Stimulated activated CD8-positive, alpha-beta memory T cell treated with anti-CD3 and anti-CD28 coated beads, Interleukin-7, amount 100 ng/mL, for 48 hours (primary cell): Measurements from ENCODE around the gene DPP10.

Source experiments
- DNase-seq, 2 donors: peaks; one replicate each; pipeline ENCODE4 v3.0.0-alpha.2; 2020; ENCODE audit warnings: low read depth in 1 of 2; ENCODE audit errors: extremely low read depth in 1 of 2

DPP10 gene

DNA sequence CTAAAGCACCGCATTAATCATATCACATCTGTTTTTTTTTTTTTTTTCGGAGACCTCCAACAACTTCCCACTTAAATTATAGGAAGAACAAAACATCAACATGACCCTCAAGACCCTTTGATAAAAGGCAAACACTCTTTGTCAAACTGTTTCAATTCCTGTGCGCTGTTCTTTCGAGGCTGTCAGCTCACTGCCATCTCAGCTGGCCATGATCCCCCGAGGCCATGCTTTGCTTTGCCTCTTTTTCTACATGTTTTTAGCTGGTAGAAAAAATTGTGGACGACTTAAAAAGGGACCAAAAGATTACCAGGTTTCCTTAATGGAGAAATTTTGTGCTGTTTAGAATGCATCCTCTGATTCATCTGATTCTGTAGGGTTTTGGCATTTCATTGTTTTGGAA, 138.2 kb downstream of the DPP10 start:
- no peak for DNase-seq

- DNase-seq: no peak
Measured at GRCh38 chr2:114598329-114598728, 155.9 kb downstream of the DPP10 start.

DNA sequence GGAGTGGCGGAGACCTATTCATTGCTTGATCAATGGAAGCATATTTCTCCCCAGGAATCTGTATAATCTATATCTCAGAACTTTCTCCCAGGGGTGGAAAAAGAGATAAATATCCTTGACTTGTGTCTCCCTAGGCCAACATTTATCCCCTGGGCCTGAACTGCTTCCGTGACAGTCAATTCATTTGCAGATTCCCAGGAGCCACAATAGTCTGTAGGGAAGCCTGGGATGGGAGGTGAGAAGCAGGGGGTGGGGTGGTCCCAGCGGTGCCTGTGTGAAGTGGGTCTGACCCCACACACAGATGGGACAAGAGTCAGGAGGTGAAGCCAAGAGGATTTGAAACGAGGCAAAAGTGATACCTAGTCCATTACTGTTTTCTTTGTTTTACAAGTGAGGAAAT, 166.8 kb downstream of the DPP10 start:
- no peak for DNase-seq

DNA sequence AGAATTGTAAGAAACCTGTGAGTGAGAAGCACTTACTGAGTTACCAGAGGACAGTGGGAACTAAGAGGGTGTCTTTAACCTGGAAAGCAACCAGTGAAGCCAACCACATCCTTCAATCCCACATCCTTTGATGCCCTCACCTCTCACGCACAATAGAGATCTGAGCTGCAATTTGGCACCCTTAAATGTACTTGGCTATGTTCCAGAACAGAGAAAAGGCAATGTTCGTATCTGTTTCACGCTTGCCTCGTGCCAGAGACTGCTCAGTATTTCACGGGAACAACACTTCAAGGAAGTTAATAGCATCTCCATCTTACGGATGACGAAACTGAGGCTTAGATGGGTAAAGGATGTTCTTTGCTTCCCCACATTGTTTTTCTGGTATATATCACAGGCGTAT, 167.4 kb downstream of the DPP10 start:
- no peak for DNase-seq

DNA sequence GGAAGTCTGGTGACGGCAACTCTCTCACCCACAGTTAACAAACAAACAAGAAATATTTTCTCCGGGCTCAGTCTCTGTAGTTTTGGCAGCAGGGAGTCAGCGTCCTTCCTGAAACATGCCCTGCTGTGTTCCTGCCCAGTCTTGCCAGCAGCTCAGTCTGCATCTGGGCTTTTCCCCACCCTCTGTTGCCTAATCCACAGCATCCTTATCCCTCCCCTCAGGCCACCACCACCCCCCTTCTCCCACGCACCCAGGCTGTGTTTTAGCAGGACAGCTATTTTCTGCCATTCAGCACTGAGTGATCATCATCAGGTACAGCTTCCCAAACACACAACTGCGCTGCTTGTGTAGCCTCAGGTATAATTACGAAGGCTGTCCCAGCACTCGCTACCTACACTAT, 168.2 kb downstream of the DPP10 start:
- no peak for DNase-seq

GRCh38 chr2:114614592-114614991, 172.2 kb downstream of the DPP10 start:
- DNase-seq: no peak

DNA sequence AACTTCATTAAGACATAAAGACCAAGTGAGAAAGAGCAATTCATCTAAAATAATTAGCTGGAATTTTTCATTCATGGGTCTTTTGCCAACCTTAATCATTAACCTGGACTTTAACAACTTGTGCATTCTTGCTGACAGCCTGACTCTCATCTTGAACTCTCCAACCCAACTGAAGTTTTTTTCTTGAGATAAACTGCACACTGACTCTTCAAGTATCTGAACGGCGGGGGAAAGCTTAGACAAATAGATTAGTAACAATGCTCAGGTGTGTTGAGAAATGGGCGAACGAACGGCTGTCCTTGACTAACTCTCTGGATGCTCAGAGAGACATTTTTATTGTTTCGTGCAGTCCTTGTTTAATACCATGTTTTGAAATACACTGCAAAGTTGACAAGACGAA, 186.0 kb downstream of the DPP10 start:
- DNase-seq: no peak

DNA sequence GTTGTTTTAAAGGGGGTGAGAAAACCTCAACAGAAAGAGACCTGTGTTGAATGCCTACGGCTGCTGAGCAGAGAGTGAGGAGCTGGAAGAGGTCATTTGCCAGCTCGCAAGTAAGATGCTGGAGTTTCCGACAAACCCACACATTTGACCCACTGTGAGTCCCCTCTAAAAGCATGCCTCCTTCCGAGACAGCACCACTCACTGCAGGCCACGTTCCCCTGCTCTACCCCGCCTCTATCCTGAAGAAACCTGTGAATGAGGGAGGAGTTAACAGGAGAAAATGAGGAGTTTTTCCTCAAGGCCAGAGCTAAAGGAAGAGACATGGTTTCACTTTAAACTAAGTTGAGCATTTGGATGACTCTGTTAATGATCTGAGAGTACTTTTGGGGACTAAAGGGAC, 188.7 kb downstream of the DPP10 start:
- DNase-seq: no peak

- DNase-seq: no peak
Measured at GRCh38 chr2:114642166-114642770, 199.8 kb downstream of the DPP10 start.

DNA sequence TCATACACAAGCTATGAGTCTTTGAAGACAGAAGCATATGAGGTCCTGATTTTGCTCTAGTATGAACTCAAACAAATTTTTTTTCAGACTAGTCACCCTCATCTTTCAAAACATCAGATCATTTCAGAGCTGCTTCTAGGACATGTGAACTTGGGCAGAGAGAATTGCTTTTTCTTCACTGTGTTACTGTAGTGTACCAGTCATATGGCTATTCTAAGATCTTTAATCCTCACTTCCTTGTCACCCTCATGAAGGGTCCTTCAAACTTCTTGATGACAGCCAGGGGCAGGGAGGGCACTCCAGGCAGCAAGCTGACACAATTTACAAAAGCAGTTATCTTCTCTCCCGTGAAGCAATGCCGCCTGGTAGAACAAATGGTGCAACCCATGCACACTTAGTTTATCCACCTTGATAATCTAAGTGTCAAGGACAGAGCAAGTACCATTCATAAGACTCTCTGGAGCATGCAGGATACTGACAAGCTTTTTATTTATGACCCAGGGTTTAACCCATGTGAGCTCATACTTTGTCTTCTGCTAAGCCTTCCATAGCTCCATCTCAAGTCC, 200.6 kb downstream of the DPP10 start:
- no peak for DNase-seq

- DNase-seq: no peak
Measured at GRCh38 chr2:114651933-114652332, 209.5 kb downstream of the DPP10 start.

- DNase-seq: no peak
Measured at GRCh38 chr2:114659880-114660279, 217.4 kb downstream of the DPP10 start.

DNA sequence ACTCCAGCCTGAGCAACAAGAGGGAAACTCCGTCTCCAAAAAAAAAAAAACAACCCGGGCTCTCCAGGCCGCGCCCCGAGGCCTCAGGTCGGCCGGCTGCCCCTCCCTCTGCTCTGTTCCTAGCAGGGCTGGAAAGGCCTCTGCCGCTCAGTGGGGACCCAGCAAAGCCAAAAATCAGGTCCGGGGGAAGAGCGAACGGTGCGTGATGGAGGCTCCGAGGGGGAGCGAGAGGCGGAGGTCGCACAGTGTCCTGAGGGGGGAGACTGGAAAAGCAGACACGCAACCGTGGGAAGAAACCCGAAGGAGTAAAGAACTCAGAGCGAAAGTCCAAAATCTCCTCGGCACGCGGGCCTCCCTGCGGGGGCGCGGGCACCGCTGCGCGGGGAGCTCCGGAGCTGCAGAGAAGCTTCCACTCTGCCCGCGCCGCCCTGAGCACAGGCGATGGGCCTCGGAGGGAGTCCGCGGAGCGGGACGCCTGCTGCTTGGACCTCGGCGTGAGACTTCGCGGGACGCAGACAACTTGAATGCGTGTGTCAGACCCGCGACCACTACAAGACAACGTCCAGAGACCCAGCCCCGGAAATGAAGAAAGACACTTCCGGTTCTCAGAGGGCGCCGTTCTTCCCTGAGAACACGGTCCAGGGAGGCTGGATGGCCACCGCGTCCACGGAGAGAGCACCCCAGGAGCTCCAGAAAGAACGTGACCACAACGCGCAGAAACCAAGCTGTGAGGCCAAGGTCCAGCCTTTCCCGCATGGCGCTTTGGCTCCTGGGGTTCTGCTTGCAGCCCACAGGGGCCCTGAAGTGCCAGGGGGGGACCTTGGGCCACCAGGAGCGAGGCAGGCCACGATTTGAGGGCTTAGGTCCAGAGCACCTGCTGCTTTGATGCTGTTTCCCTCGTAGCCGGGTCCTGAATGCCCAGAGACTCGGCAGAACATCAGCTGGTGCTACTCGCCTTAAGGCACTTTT, 219.8 kb downstream of the DPP10 start:
- no peak for DNase-seq

DNA sequence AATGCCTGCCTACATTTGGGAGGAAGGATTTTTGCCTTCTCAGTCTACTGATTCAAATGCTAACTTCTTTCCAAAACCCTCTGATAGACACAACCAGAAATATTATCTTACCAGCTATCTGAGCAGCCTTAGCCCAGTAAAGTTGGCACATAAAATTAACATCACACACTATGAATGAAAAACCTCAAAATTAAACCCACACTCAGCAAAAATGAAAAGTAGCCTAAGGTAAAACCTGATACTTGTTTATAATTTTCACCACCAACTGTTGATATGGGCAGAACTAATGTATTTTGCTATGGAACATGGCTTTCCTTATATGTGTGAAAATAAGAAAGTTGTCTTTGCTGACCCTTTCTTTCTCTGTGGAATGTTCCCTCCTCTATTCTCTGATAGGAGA, 226.0 kb downstream of the DPP10 start:
- DNase-seq: no peak

DNA sequence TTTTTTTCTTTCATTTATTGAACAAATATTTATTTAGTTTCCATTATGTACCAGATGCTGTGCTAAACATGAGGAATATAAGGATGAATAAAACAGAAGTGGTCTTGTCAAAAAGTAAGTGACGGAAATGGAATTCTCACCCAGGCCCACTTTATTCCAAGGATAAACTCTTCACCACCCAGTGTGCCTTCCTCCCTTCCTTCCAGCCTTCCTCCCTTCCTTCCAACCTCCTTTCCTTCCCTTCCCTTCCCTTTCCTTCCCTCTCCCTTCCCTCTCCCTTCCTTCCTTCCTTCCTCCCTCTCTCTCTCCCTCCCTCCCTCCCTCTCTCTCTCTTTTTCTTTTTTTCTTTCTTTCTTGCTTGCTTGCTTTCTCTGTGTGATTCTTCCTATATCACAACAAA, 240.8 kb downstream of the DPP10 start:
- no peak for DNase-seq

DNA sequence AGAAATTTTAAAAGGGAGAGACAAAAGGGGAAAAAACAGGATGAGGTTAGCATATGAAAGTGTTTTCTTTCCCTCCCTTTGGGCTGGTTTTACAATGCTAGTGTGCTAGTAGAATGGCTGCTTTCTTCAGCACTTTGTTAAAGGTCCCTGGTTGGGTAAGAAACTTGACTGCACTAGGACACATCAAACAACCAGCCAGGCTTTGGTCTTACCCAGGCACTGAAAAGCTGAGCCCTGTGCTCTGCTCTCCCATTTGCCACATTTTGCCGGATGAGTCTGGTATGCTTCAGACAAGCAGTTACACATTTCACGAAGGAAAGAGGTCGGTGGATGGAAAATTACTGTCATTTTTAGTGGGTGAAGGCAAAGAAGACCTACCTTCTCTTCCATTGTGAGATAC, 242.0 kb downstream of the DPP10 start:
- DNase-seq: no peak

- no peak for DNase-seq
Measured at GRCh38 chr2:114685102-114685501, 242.7 kb downstream of the DPP10 start.

GRCh38 chr2:114688241-114688640, 245.8 kb downstream of the DPP10 start:
- DNase-seq: no peak

GRCh38 chr2:114698520-114698919, 256.1 kb downstream of the DPP10 start:
- no peak for DNase-seq

DNA sequence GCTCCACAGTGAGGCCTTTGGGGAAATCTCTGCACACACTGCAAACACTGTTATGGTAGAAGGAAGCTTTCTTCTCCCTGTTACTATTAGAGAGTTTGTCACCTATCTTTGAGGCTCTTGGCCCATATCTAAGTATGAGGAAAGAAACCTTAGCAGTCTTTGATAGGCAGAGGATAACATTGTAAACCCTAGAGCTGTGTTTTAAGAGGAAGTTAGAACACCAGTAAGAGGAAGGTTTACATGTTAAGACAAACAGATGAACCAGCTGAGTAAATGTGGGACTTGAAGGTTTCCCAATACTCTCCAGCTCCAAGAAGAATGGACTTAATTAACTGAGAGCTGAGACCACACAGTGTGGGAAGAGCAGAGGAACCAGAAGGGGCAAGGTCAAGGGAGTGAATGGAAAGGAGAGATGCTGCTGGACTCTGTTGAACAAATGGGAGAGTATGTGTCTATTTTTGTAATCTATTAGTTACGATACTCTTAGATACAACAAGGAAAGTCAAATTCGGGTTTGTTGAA, 257.0 kb downstream of the DPP10 start:
- DNase-seq: no peak

GRCh38 chr2:114700440-114700839, 258.0 kb downstream of the DPP10 start:
- no peak for DNase-seq
